ENCODE results near the gene WDFY4. TPM values are rescaled to one million over a fixed set of nuclear protein-coding genes. Genes with fewer than 3 reads are reported as not detected.

Gene WDFY4
- total and polyA plus RNA-seq, 2 of the 13 experiments (the other 11 are each of a cell fraction or from before 2014, with no cell fraction given) = not detected

DNA sequence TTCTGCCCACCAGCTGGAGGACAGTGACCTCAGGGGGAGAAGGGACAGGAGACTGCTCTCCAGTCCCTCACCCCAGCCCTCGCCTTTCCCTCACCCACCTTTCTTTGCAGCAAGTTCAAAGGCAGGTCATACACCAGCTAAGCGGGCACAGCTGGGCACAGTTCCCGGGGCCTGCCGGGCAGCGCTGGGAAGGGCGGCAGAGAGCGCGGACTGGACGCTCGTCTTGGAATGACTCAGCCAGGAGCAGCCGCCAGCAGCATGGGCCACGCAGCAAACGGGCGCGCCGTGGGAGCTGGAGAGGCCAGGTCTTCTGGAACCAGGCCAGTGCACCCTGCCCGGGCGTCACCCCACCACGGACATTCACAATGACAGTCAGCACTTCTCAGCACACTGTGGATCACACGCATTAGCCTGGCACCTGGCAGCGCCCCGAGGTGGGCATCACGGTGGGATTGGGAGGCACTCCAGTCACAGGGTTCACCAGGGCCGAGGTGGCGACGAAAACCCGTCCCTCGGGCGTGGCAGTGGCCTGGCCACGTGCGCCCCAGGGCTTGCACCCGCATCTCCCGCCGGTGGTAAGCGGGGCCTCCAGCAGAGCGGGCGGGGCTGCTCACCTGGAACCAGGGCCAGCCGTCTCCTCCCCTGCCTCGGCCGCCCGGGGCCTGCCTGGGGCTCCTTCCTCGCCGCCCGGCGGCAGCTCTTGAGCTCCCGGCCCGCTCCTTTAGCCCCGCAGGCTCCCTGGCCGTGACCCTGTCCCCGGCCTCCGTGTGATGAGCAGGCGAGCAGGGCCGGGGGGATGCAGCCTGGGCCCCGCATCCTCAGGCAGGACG, 29.0 kb upstream of the WDFY4 start (continued):
- TF ChIP-seq JUNB (CRISPR knock-in tag; IDR thresholded peaks at IDR 0.05; ENCODE audit: borderline replicate concordance) (no peak), BCL6 (CRISPR knock-in tag; IDR thresholded peaks at IDR 0.05) (no peak), MAZ (IDR thresholded peaks at IDR 0.05; ENCODE audit: borderline replicate concordance, low read depth, low read length) (no peak), MAZ (CRISPR knock-in tag; IDR thresholded peaks at IDR 0.05; ENCODE audit: low read depth) (no peak), ZNF740 (CRISPR knock-in tag; IDR thresholded peaks at IDR 0.05) (peak; percentile 85; the same call in 1 of the 2 replicates), ZFY (CRISPR knock-in tag; IDR thresholded peaks at IDR 0.05) (0 out of 2 replicates have a peak, but pooled peaks have one; percentile 12), MED8 (CRISPR knock-in tag; IDR thresholded peaks at IDR 0.05; ENCODE audit: insufficient replicate concordance) (peak; percentile 26), HDAC1 (CRISPR knock-in tag; IDR thresholded peaks at IDR 0.05) (0 out of 2 replicates have a peak, but pooled peaks have one; percentile 10), MAF1 (CRISPR knock-in tag; IDR thresholded peaks at IDR 0.05; ENCODE audit: borderline replicate concordance) (no peak), MAX (IDR thresholded peaks at IDR 0.05) (peak; percentile 18), ZNF17 (CRISPR knock-in tag; IDR thresholded peaks at IDR 0.05) (no peak), ZBTB49 (CRISPR knock-in tag; IDR thresholded peaks at IDR 0.05; ENCODE audit: borderline replicate concordance) (no peak), MTA1 (CRISPR knock-in tag; IDR thresholded peaks at IDR 0.05; ENCODE audit: borderline replicate concordance) (0 out of 2 replicates have a peak, but pooled peaks have one; percentile 11), ATF7-NPFF (CRISPR knock-in tag; IDR thresholded peaks at IDR 0.05; ENCODE audit: low read depth) (no peak), ZNF441 (CRISPR knock-in tag; IDR thresholded peaks at IDR 0.05; ENCODE audit: borderline replicate concordance) (no peak), ZNF180 (CRISPR knock-in tag; IDR thresholded peaks at IDR 0.05; ENCODE audit: borderline replicate concordance, low read depth) (no peak), MTA3 (CRISPR knock-in tag; IDR thresholded peaks at IDR 0.05) (no peak)
- TF ChIP-seq, protein P1, sequence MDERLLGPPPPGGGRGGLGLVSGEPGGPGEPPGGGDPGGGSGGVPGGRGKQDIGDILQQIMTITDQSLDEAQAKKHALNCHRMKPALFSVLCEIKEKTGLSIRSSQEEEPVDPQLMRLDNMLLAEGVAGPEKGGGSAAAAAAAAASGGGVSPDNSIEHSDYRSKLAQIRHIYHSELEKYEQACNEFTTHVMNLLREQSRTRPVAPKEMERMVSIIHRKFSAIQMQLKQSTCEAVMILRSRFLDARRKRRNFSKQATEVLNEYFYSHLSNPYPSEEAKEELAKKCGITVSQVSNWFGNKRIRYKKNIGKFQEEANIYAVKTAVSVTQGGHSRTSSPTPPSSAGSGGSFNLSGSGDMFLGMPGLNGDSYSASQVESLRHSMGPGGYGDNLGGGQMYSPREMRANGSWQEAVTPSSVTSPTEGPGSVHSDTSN (CRISPR knock-in tag; IDR thresholded peaks at IDR 0.05) = no peak

Measured in HepG2 (cell line).